ENCODE results near the gene AMFR. TPM values are rescaled to one million over a fixed set of nuclear protein-coding genes. Genes with fewer than 3 reads are reported as not detected.

AMFR gene
- total and polyA plus RNA-seq, 2 of the 13 experiments (the other 11 are each of a cell fraction or from before 2014, with no cell fraction given), result 52.9 to 108 TPM

DNA sequence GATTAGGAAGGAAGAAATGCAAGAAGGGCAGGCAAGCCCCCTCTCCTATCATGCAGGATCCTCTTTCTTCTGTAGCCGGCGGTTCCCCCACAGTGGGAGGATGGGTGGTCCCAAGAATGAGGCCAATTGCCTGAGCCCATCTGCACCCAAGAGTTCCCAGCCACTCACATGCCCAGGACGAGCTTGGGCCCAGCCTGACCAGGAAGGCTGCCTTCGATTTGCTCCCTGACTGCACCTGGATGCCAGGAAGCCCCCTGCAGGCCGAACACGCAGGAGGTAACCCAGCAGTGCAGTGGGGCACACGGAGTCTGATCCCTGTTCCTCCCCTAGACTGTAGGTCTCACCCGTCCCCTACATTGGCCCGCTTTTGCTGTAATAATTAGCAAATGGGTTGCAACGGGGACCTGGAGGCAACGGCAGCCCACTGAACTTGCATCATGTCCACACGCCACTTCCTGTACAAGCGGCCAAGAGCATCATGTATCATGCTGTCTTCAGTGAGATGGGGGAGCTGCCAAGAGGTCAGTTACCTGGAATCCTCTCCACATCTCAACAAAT is 67.5 kb downstream of the AMFR start (continued):
- no peak for TF ChIP-seq REPIN1 (CRISPR knock-in tag; IDR thresholded peaks at IDR 0.05; ENCODE audit: borderline replicate concordance, low read depth)
- TF ChIP-seq, protein P1, sequence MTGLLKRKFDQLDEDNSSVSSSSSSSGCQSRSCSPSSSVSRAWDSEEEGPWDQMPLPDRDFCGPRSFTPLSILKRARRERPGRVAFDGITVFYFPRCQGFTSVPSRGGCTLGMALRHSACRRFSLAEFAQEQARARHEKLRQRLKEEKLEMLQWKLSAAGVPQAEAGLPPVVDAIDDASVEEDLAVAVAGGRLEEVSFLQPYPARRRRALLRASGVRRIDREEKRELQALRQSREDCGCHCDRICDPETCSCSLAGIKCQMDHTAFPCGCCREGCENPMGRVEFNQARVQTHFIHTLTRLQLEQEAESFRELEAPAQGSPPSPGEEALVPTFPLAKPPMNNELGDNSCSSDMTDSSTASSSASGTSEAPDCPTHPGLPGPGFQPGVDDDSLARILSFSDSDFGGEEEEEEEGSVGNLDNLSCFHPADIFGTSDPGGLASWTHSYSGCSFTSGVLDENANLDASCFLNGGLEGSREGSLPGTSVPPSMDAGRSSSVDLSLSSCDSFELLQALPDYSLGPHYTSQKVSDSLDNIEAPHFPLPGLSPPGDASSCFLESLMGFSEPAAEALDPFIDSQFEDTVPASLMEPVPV (CRISPR knock-in tag; IDR thresholded peaks at IDR 0.05), result no peak
- peak; percentile 65; the same call in 1 of the 2 replicates for TF ChIP-seq HDAC1 (CRISPR knock-in tag; IDR thresholded peaks at IDR 0.05)
- TF ChIP-seq NR2C2 (CRISPR knock-in tag; IDR thresholded peaks at IDR 0.05; ENCODE audit: borderline replicate concordance), result no peak; the same call in 1 of the 2 replicates
- peak; percentile 69; the same call in 1 of the 2 replicates for TF ChIP-seq ZNF724P (CRISPR knock-in tag; IDR thresholded peaks at IDR 0.05; ENCODE audit: borderline replicate concordance)
- TF ChIP-seq, protein P2, sequence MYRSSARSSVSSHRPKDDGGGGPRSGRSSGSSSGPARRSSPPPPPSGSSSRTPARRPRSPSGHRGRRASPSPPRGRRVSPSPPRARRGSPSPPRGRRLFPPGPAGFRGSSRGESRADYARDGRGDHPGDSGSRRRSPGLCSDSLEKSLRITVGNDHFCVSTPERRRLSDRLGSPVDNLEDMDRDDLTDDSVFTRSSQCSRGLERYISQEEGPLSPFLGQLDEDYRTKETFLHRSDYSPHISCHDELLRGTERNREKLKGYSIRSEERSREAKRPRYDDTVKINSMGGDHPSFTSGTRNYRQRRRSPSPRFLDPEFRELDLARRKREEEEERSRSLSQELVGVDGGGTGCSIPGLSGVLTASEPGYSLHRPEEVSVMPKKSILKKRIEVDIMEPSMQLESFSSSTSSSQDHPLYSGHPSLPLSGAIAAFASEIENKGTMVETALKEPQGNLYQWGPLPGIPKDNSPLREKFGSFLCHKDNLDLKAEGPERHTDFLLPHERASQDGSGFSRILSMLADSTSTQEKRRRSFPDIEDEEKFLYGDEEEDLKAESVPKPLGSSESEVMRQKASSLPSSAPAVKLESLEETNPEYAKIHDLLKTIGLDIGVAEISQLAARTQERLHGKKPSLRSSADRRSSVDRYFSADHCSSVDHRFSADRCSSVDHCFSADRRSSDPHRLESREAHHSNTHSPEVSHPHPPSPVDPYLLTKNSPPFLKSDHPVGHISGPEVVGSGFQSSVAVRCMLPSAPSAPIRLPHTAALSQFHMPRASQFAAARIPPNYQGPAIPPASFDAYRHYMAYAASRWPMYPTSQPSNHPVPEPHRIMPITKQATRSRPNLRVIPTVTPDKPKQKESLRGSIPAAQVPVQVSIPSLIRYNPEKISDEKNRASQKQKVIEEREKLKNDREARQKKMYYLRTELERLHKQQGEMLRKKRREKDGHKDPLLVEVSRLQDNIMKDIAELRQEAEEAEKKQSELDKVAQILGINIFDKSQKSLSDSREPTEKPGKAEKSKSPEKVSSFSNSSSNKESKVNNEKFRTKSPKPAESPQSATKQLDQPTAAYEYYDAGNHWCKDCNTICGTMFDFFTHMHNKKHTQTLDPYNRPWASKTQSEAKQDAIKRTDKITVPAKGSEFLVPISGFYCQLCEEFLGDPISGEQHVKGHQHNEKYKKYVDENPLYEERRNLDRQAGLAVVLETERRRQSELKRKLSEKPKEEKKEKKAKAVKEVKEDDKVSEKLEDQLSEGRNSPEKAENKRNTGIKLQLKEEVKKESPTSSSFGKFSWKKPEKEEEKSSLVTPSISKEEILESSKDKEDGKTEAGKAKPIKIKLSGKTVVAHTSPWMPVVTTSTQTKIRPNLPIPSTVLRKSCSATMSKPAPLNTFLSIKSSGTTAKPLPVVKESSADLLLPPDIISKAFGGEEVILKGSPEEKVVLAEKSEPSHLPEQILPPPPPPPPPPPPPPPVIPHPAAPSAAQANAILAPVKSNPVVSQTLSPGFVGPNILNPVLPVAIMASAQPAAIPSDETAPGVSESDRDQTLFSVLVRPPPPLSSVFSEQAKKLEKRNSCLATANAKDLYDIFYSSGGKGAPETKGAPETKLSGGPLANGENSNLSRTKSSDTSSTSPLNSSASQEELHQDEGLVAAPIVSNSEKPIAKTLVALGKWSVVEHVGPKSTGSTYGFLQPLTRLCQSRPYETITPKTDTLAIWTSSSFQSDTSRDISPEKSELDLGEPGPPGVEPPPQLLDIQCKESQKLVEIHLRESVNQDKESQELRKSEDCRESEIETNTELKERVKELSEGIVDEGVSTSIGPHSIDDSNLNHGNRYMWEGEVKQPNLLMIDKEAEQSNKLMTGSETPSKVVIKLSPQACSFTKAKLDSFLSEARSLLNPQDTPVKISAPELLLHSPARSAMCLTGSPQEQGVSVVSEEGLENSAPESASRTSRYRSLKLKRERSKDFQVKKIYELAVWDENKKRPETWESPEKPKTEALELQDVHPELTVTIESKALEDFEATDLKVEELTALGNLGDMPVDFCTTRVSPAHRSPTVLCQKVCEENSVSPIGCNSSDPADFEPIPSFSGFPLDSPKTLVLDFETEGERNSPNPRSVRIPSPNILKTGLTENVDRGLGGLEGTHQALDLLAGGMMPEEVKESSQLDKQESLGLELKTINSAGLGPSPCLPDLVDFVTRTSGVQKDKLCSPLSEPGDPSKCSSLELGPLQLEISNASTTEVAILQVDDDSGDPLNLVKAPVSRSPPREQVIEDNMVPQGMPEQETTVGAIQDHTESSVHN (CRISPR knock-in tag; IDR thresholded peaks at IDR 0.05), result no peak
- TF ChIP-seq, protein P3, sequence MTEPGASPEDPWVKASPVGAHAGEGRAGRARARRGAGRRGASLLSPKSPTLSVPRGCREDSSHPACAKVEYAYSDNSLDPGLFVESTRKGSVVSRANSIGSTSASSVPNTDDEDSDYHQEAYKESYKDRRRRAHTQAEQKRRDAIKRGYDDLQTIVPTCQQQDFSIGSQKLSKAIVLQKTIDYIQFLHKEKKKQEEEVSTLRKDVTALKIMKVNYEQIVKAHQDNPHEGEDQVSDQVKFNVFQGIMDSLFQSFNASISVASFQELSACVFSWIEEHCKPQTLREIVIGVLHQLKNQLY (CRISPR knock-in tag; IDR thresholded peaks at IDR 0.05), result no peak
- 0 out of 2 replicates have a peak, but pooled peaks have one; percentile 45 for TF ChIP-seq ZNF761 (CRISPR knock-in tag; conservative IDR thresholded peaks at IDR 0.05)
- TF ChIP-seq RXRA (CRISPR knock-in tag; IDR thresholded peaks at IDR 0.05), result peak; percentile 66
- no peak for TF ChIP-seq ZSCAN12 (CRISPR knock-in tag; IDR thresholded peaks at IDR 0.05)
- TF ChIP-seq ZNF44 (CRISPR knock-in tag; IDR thresholded peaks at IDR 0.05), result 0 out of 2 replicates have a peak, but pooled peaks have one; percentile 52
- TF ChIP-seq AGO2 (optimal IDR thresholded peaks at IDR 0.05; ENCODE audit: low read depth, low read length), result peak; percentile 74
- peak; percentile 48; the same call in 1 of the 2 replicates for TF ChIP-seq ERF (CRISPR knock-in tag; IDR thresholded peaks at IDR 0.05)
- peak; percentile 52; the same call in 1 of the 2 replicates for TF ChIP-seq GATAD2A (CRISPR knock-in tag; IDR thresholded peaks at IDR 0.05)
